IMR-90 (cell line): ENCODE results near the gene HAUS5. TPM values are rescaled to one million over a fixed set of nuclear protein-coding genes. Genes with fewer than 3 reads are reported as not detected.

ENCODE experiments used
- ATAC-seq: fragments of 200-7000 bp; cut with Tn5 transposase; 2 replicates; pipeline ENCODE4 v1.9.1; 2020; ENCODE audit warnings: low read depth, mild to moderate bottlenecking, moderate library complexity
- BruUV-seq: library from RNA; stranded (reverse); fragments of 400-500 nt; replicated peaks from 2 replicates; lab custom pipeline; 2021; lab: Mats Ljungman, UMichigan
- CTCF ChIA-PET: fragments of 300-600 bp; formaldehyde crosslinking; extraction: SDS; loops from one replicate; lab custom pipeline; 2021; ENCODE audit warnings: antibody characterized with exemption; lab: Yijun Ruan, JAX
- POLR2A ChIA-PET: fragments of 300-600 bp; sonication (Branson Sonifier 250); formaldehyde crosslinking; loops from one replicate; lab custom pipeline; 2022; ENCODE audit warnings: antibody characterized with exemption; ENCODE audit not compliant: unreplicated experiment; lab: Charles Lee
- DNase-seq: peaks from one replicate; pipeline ENCODE4 v3.0.0; 2013
- H2AFZ ChIP-seq: replicated peaks from 2 replicates; pipeline ENCODE3; 2013; ENCODE audit warnings: low read length, mild to moderate bottlenecking; ENCODE audit not compliant: poor library complexity
- H2AK5ac ChIP-seq: 2 replicates; pipeline ENCODE4 v1.6.1; 2013; ENCODE audit warnings: low read depth, low read length, inconsistent platforms
- H2AK9ac ChIP-seq: replicated peaks from 2 replicates; pipeline ENCODE3; 2013; ENCODE audit warnings: mild to moderate bottlenecking, low read depth, low read length, moderate library complexity; ENCODE audit not compliant: poor library complexity
- H2BK120ac ChIP-seq: 2 replicates; pipeline ENCODE4 v1.6.1; 2013; ENCODE audit warnings: low read depth, low read length, inconsistent platforms
- H2BK15ac ChIP-seq: 3 replicates; pipeline ENCODE4 v1.6.1; 2013; ENCODE audit warnings: low read depth, low read length, inconsistent platforms
- H2BK20ac ChIP-seq: 2 replicates; pipeline ENCODE4 v1.6.1; 2013; ENCODE audit warnings: low read depth, mild to moderate bottlenecking, inconsistent platforms, low read length, moderate library complexity
- H2BK5ac ChIP-seq: 2 replicates; pipeline ENCODE4 v1.6.1; 2013; ENCODE audit warnings: mild to moderate bottlenecking, low read depth, low read length, inconsistent platforms; ENCODE audit not compliant: poor library complexity, severe bottlenecking
- H3K14ac ChIP-seq: replicated peaks from 2 replicates; pipeline ENCODE4 v1.6.1; 2013; ENCODE audit warnings: low read depth, low read length, inconsistent platforms
- H3K18ac ChIP-seq: 2 replicates; pipeline ENCODE4 v1.6.1; 2013; ENCODE audit warnings: low read depth, low read length, control low read depth
- H3K23ac ChIP-seq: 2 replicates; pipeline ENCODE4 v1.6.1; 2013; ENCODE audit warnings: low read depth, low read length, inconsistent platforms
- H3K27ac ChIP-seq: 2 replicates; pipeline ENCODE4 v1.5.1; 2013; ENCODE audit warnings: mild to moderate bottlenecking, control low read depth, low read length; ENCODE audit not compliant: insufficient read depth
- H3K27me3 ChIP-seq: 2 replicates; pipeline ENCODE4 v1.6.1; 2013; ENCODE audit warnings: low read length; ENCODE audit not compliant: control insufficient read depth, insufficient read depth
- H3K36me3 ChIP-seq: 2 replicates; pipeline ENCODE4 v1.6.1; 2013; ENCODE audit warnings: low read length, mixed read lengths; ENCODE audit not compliant: control insufficient read depth, insufficient read depth
- H3K4ac ChIP-seq: 2 replicates; pipeline ENCODE4 v1.6.1; 2013; ENCODE audit warnings: low read depth, low read length, inconsistent platforms
- H3K4me1 ChIP-seq: 2 replicates; pipeline ENCODE4 v1.6.1; 2013; ENCODE audit warnings: low read length, mixed read lengths; ENCODE audit not compliant: control insufficient read depth, insufficient read depth
- H3K4me2 ChIP-seq: 2 replicates; pipeline ENCODE4 v1.6.1; 2013; ENCODE audit warnings: low read depth, mild to moderate bottlenecking, control low read depth, low read length, moderate library complexity
- H3K4me3 ChIP-seq: 2 replicates; pipeline ENCODE4 v1.5.1; 2013; ENCODE audit warnings: low read depth, mild to moderate bottlenecking, control low read depth, low read length, moderate library complexity; ENCODE audit not compliant: insufficient read depth
- H3K56ac ChIP-seq: 2 replicates; pipeline ENCODE4 v1.6.1; 2013; ENCODE audit warnings: low read length, inconsistent platforms; ENCODE audit not compliant: insufficient read depth; ENCODE audit errors: extremely low read depth
- H3K79me1 ChIP-seq, 2 experiments: 2 replicates each; pipeline ENCODE4 v1.6.1; 2013; ENCODE audit warnings: low read length in 2 of 2, inconsistent platforms in 1 of 2, low read depth in 1 of 2
- H3K9ac ChIP-seq: 2 replicates; pipeline ENCODE4 v1.6.1; 2013; ENCODE audit warnings: low read depth, low read length, control low read depth
- H3K9me1 ChIP-seq: 2 replicates; pipeline ENCODE4 v1.6.1; 2013; ENCODE audit warnings: low read length, inconsistent platforms; ENCODE audit not compliant: insufficient read depth
- H3K9me3 ChIP-seq: 2 replicates; pipeline ENCODE4 v1.6.1; 2013; ENCODE audit warnings: low read length; ENCODE audit not compliant: control insufficient read depth, insufficient read depth
- H4K20me1 ChIP-seq: 2 replicates; pipeline ENCODE4 v1.6.1; 2013; ENCODE audit warnings: low read length, inconsistent platforms; ENCODE audit not compliant: insufficient read depth
- H4K5ac ChIP-seq: 2 replicates; pipeline ENCODE4 v1.6.1; 2013; ENCODE audit warnings: mild to moderate bottlenecking, low read depth, low read length, control low read depth
- H4K8ac ChIP-seq, 2 experiments: 2 replicates each; pipeline ENCODE4 v1.6.1; 2013; ENCODE audit warnings: low read depth in 2 of 2, low read length in 2 of 2, control low read depth in 1 of 2, inconsistent platforms in 1 of 2
- H4K91ac ChIP-seq: 2 replicates; pipeline ENCODE4 v1.6.1; 2013; ENCODE audit warnings: low read depth, low read length, inconsistent platforms; ENCODE audit not compliant: insufficient read depth
- CHD1 ChIP-seq: IDR thresholded peaks from 2 replicates; pipeline ENCODE4 v1.6.1; 2012; ENCODE audit warnings: low read depth, low read length, improper control_type of control experiment
- CTCF ChIP-seq: conservative IDR thresholded peaks from 2 replicates; pipeline ENCODE4 v1.5.1; 2012; ENCODE audit warnings: mild to moderate bottlenecking, low read depth, low read length, improper control_type of control experiment
- MXI1 ChIP-seq: IDR thresholded peaks from 2 replicates; pipeline ENCODE4 v1.6.1; 2012; ENCODE audit warnings: low read depth, mild to moderate bottlenecking, low read length, moderate library complexity, borderline replicate concordance
- WGBS, 2 experiments: methylation state at CpG; one replicate each; pipeline versions ENCODE4 v1.1.5 to v1.1.7; 2013; ENCODE audit warnings: missing lambda C conversion rate in 2 of 2; ENCODE audit not compliant: insufficient read length in 1 of 2; ENCODE audit errors: extremely low coverage in 2 of 2; 5-methylcytosine and 5-hydroxymethylcytosine counted together
- dilution Hi-C: fragments of 300-500 bp; cut with HindIII; formaldehyde crosslinking; loops from one replicate; pipeline ENCODE4 v1.14.3; 2018; ENCODE audit warnings: low sequenced_read_pairs; ENCODE audit not compliant: unreplicated experiment
- in situ Hi-C: fragments of 300-500 bp; cut with MboI; formaldehyde crosslinking; loops from 3 replicates; pipeline ENCODE4 v1.14.3; 2019; ENCODE audit warnings: low sequenced_read_pairs, inconsistent platforms, mixed read lengths
- intact Hi-C: fragments of 100-400 bp; cut with micrococcal nuclease; formaldehyde crosslinking; loops from 2 replicates; pipeline ENCODE4 v1.10.0; 2022
- polyA plus RNA-seq, 3 experiments: library from polyadenylated mRNA; depleted of rRNA; stranded (reverse); fragments of >200 nt; gene quantifications; 2 replicates each; pipeline ENCODE4 v1.2.3, GENCODE V29; 2012; ENCODE audit warnings: low replicate concordance in 1 of 3
- total RNA-seq: library from RNA; depleted of rRNA; stranded (reverse); fragments of >200 nt; gene quantifications from 2 replicates; pipeline ENCODE4 v1.2.3, GENCODE V29; 2012

The HAUS5 gene
- total and polyA plus RNA-seq, 2 of the 4 experiments (the other 2 are of a cell fraction), result 3.4 to 6.2 TPM

GRCh38 chr19:35666251-35666913 lies 53.8 kb downstream of the HAUS5 start, which contains the start of gene UPK1A:
Gene UPK1A, plus strand, starts transcription at chr19:35666517. Its CDS starts 296 bp downstream, at chr19:35666813.
- H3K27ac ChIP-seq, result no peak within 1 kb of the TSS
- no TSS peak for BruUV-seq
- H2AK5ac ChIP-seq, result no peak within 1 kb of the TSS
- H2BK20ac ChIP-seq, result no peak within 1 kb of the TSS
- H2BK5ac ChIP-seq, result no peak within 1 kb of the TSS
- dilution Hi-C loops, result no loop called here
- no peak within 1 kb of the TSS for H2AFZ ChIP-seq
- DNase-seq (no peak), ATAC-seq (peak; percentile 28; the same call in 1 of the 2 replicates)
- in situ Hi-C loops, result no loop called here
- no peak within 1 kb of the TSS for H3K18ac ChIP-seq
- H3K9me3 ChIP-seq, result no peaks in the 10 kb centered on the region
- no peak within 1 kb of the TSS for H4K5ac ChIP-seq
- H2AK9ac ChIP-seq, result no peak within 1 kb of the TSS
- intact Hi-C loops, result no loop called here
- no peak within 1 kb of the TSS for H2BK15ac ChIP-seq
- H3K14ac ChIP-seq, result no peak within 1 kb of the TSS
- ChIA-PET POLR2A (no interaction called here), CTCF (no interaction called here)
- H4K91ac ChIP-seq, result no peak within 1 kb of the TSS
- H3K36me3 ChIP-seq, result peaks cover 16% of the 10 kb centered on the region
- no peak within 1 kb of the TSS for H3K56ac ChIP-seq
- no peak within 1 kb of the TSS for H4K8ac ChIP-seq
- 0 out of 2 replicates have a peak, but pooled peaks cover 5% of the 10 kb centered on the region for H4K20me1 ChIP-seq
- H3K27me3 ChIP-seq, result peaks cover 5% of the 10 kb centered on the region; the same call in 1 of the 2 replicates
- H3K4me1 ChIP-seq, result no peaks in the 10 kb centered on the region
- TF ChIP-seq CHD1, result no peak
- TF ChIP-seq MXI1, result no peak
- no peak for TF ChIP-seq CTCF
- no peak within 1 kb of the TSS for H3K9ac ChIP-seq
- H3K9me1 ChIP-seq, result no peaks in the 10 kb centered on the region
- H3K79me1 ChIP-seq, result peaks cover 0 to 2% of the 10 kb centered on the region in 2 experiments; a peak in 1 of 4 replicates
- H2BK120ac ChIP-seq, result no peak within 1 kb of the TSS
- H3K23ac ChIP-seq, result no peak within 1 kb of the TSS
- 83% methylated on average over 3 of the region's 16 CpGs; no CpG with 5 or more reads in 1 of the 2 experiments for WGBS, 2 experiments
- H3K4ac ChIP-seq, result no peak within 1 kb of the TSS
- H3K4me3 ChIP-seq, result no peak within 1 kb of the TSS
- no peak within 1 kb of the TSS for H3K4me2 ChIP-seq
